ENCODE measurements around the gene ATP11C.
"Not testable (repeated sequence)": the region's sequence is repeated elsewhere in the genome, so short reads cannot be mapped to it uniquely, and the experiment has no call there.

Gene ATP11C

DNA sequence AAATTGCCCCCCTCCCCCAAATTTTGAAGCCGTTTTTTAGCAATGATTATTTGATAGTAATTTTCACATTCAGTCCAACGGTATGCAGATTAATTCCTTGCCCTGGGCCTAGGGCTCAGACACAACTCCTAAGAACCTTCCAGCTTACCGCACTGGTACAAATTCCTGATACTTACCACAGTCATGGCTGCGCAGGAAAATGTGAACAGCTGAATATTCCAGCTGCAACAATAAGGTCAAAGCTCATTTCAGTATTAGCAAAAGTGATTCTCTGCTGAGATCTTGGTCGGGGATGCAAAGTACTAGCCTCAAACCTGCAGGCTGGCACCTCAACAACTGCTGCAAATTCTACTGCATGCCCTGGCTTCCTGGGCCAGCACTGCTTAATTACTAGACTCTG, 3.0 kb downstream of the ATP11C start:
- no peak overlapping the region; the same call in 1 of the 2 replicates for H3K4me3 ChIP-seq (ENCODE audit: low read depth, low read length)
- TF ChIP-seq, protein P1, sequence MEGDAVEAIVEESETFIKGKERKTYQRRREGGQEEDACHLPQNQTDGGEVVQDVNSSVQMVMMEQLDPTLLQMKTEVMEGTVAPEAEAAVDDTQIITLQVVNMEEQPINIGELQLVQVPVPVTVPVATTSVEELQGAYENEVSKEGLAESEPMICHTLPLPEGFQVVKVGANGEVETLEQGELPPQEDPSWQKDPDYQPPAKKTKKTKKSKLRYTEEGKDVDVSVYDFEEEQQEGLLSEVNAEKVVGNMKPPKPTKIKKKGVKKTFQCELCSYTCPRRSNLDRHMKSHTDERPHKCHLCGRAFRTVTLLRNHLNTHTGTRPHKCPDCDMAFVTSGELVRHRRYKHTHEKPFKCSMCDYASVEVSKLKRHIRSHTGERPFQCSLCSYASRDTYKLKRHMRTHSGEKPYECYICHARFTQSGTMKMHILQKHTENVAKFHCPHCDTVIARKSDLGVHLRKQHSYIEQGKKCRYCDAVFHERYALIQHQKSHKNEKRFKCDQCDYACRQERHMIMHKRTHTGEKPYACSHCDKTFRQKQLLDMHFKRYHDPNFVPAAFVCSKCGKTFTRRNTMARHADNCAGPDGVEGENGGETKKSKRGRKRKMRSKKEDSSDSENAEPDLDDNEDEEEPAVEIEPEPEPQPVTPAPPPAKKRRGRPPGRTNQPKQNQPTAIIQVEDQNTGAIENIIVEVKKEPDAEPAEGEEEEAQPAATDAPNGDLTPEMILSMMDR (IDR thresholded peaks at IDR 0.05; ENCODE audit: low read depth, low read length, missing control alignments) = no peak
- DNase-seq (ENCODE audit: low read depth) = no peak

- TF ChIP-seq, protein P1 (IDR thresholded peaks at IDR 0.05; ENCODE audit: low read depth, low read length, missing control alignments) = no peak
Observed at GRCh38 chrX:139924696-139925095, 8.2 kb downstream of the ATP11C start.

GRCh38 chrX:139924069-139924695, 8.7 kb downstream of the ATP11C start:
- no peak overlapping the region for H3K4me3 ChIP-seq (ENCODE audit: low read depth, low read length)
- TF ChIP-seq, protein P1 (IDR thresholded peaks at IDR 0.05; ENCODE audit: low read depth, low read length, missing control alignments) = no peak
- DNase-seq (ENCODE audit: low read depth) = no peak

More at GRCh38 chrX:139924696-139925095, 8.2 kb downstream of the ATP11C start:
- no peak for DNase-seq (ENCODE audit: low read depth)
- H3K4me3 ChIP-seq (ENCODE audit: low read depth, low read length) = no peak overlapping the region

DNA sequence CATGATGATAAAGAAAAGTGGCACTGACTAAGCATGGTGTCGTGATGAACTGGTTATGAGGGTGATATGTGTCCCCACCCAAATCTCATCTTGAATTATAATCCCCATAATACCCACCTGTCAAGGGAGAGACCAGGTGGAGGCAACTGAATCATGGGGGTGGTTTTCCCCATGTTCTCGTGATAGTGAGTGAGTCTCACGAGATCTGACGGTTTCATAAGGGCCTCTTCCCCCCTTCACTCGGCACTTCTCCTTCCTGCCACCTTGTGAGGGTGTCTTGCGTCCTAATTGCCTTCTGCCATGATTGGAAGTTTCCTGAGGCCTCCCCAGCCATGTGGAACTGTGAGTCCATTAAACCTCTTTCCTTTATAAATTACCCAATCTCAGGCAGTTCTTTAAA, 11.7 kb downstream of the ATP11C start:
- DNase-seq (ENCODE audit: low read depth); H3K4me3 ChIP-seq (ENCODE audit: low read depth, low read length): not testable (repeated sequence)

DNA sequence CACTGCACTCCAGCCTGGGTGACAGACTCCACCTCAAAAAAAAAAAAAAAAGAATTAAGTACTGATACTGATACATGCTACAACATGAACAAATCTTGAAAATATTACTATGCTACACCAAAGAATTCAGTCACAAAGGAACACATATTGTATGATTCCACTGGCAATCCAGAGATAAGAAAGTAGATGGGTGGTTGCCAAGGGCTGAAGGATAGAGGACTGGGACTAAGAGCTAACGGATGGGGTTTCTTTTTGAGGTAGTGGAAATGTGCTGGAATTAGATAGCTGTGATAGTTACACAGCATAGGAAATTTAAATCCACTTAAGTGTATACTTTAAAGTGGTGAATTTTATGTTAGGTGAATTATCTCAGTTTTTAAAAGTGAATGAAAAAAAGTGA, 12.5 kb downstream of the ATP11C start:
- no peak overlapping the region for H3K4me3 ChIP-seq (ENCODE audit: low read depth, low read length)
- DNase-seq (ENCODE audit: low read depth) = no peak
- TF ChIP-seq, protein P1 (IDR thresholded peaks at IDR 0.05; ENCODE audit: low read depth, low read length, missing control alignments) = no peak

DNA sequence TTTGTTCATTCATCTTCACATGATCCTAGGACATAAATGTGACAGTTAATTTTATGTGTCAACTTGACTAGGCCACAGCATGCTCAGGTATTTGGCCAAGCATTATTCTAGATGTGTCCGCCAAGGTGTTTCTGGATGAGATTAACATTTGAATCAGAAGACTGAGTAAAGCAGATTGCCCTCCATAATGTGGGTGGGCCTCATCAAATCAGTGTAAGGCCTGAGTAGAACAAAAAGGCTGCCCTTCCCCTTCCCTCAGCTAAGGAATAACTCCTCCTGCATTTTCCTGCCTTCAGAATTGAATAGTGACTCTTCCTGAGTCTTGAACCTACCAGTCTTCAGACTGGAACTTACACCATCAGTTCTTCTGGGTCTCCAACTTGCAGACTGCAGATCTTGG, 18.4 kb downstream of the ATP11C start:
- no peak overlapping the region for H3K4me3 ChIP-seq (ENCODE audit: low read depth, low read length)
- TF ChIP-seq, protein P1 (IDR thresholded peaks at IDR 0.05; ENCODE audit: low read depth, low read length, missing control alignments) = no peak
- DNase-seq (ENCODE audit: low read depth) = no peak

DNA sequence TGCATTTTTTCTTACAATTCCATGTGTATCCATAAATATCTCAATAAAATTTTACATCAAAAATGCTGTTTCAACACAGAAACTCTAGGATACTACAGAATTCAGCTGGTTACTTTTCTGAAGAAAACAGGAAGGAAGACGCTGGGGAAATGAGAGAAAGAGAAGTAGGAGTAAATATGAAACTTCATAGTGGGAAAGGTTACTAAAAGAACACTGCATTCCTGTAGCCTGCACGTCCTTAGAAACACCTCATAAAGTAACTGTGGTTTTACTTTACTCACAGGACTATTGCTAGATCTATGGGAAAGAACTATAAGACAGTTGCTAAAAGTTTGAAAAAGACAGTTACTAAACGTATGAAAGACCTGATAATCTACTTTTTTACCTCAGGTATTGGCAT, 23.1 kb downstream of the ATP11C start:
- no peak for DNase-seq (ENCODE audit: low read depth)
- TF ChIP-seq, protein P1 (IDR thresholded peaks at IDR 0.05; ENCODE audit: low read depth, low read length, missing control alignments) = no peak
- no peak overlapping the region for H3K4me3 ChIP-seq (ENCODE audit: low read depth, low read length)

Measured in GM12864 (cell line).